Calu3 (cell line): ENCODE data around the gene NLE1. TPM values are rescaled to one million over a fixed set of nuclear protein-coding genes. Genes with fewer than 3 reads are reported as not detected.

Experiments
- BruUV-seq: library from RNA; stranded (reverse); fragments of 400-500 nt; replicated peaks from 2 replicates; lab custom pipeline; 2021; lab: Mats Ljungman, UMichigan
- CTCF ChIA-PET: fragments of 300-600 bp; sonication (Branson Sonifier 250); formaldehyde crosslinking; loops from one replicate; lab custom pipeline; 2022; ENCODE audit warnings: antibody characterized with exemption; lab: Charles Lee
- DNase-seq: peaks from one replicate; pipeline ENCODE4 v3.0.0; 2022
- H3K27ac Mint-ChIP-seq: one replicate; pipeline ENCODE4 v1.8.0; 2022; ENCODE audit warnings: mixed read lengths; ENCODE audit not compliant: unreplicated experiment
- H3K27me3 Mint-ChIP-seq: one replicate; pipeline ENCODE4 v1.8.0; 2022; ENCODE audit warnings: mixed read lengths; ENCODE audit not compliant: unreplicated experiment
- H3K36me3 Mint-ChIP-seq: one replicate; pipeline ENCODE4 v1.8.0; 2022; ENCODE audit warnings: mild to moderate bottlenecking, moderate library complexity, mixed read lengths; ENCODE audit not compliant: insufficient read depth, unreplicated experiment
- H3K4me1 Mint-ChIP-seq: one replicate; pipeline ENCODE4 v1.8.0; 2022; ENCODE audit warnings: mild to moderate bottlenecking, low read depth, mixed read lengths; ENCODE audit not compliant: unreplicated experiment
- H3K4me3 Mint-ChIP-seq: one replicate; pipeline ENCODE4 v1.8.0; 2022; ENCODE audit warnings: mild to moderate bottlenecking, low read depth, moderate library complexity, mixed read lengths; ENCODE audit not compliant: unreplicated experiment
- H3K9me3 Mint-ChIP-seq: one replicate; pipeline ENCODE4 v1.8.0; 2022; ENCODE audit warnings: low read depth, mixed read lengths; ENCODE audit not compliant: unreplicated experiment
- CTCF ChIP-seq: fragments of 200-600 bp; IDR thresholded peaks from one replicate; pipeline ENCODE4 v1.8.0; 2022; ENCODE audit warnings: antibody characterized with exemption; ENCODE audit not compliant: unreplicated experiment
- intact Hi-C: fragments of 100-400 bp; cut with micrococcal nuclease; formaldehyde crosslinking; loops from one replicate; pipeline ENCODE4 v1.10.0; 2022; ENCODE audit not compliant: unreplicated experiment
- total RNA-seq: library from RNA; stranded (reverse); gene quantifications from 2 replicates; pipeline ENCODE4 v1.2.3, GENCODE V29; 2022

Gene NLE1
- total RNA-seq, 1 experiment from 2014 or later = 30.0 TPM

- Mint-ChIP-seq H3K27me3 (peaks cover 54% of the 10 kb centered on the region), H3K4me3 (no peak overlapping the region), H3K4me1 (no peaks in the 10 kb centered on the region), H3K27ac (no peak overlapping the region), H3K36me3 (no peaks in the 10 kb centered on the region), H3K9me3 (no peaks in the 10 kb centered on the region)
- intact Hi-C loops = no loop called here
- BruUV-seq = no TSS peak
- TF ChIP-seq CTCF = no peak
- DNase-seq = no peak
- CTCF ChIA-PET = no interaction called here
Measured at GRCh38 chr17:35149941-35150340, 7.8 kb upstream of the NLE1 start.

- peaks cover 5% of the 10 kb centered on the region for H3K36me3 Mint-ChIP-seq
- DNase-seq = no peak
- no peak overlapping the region for H3K4me3 Mint-ChIP-seq
- H3K9me3 Mint-ChIP-seq = no peaks in the 10 kb centered on the region
- peaks cover 61% of the 10 kb centered on the region for H3K27me3 Mint-ChIP-seq
- H3K27ac Mint-ChIP-seq = no peak overlapping the region
- BruUV-seq = no TSS peak
- intact Hi-C loops = no loop called here
- CTCF ChIA-PET = no interaction called here
- H3K4me1 Mint-ChIP-seq = no peaks in the 10 kb centered on the region
- TF ChIP-seq CTCF = no peak
Measured at GRCh38 chr17:35148144-35148543, 6.0 kb upstream of the NLE1 start.

GRCh38 chr17:35147375-35147905 is 5.3 kb upstream of the NLE1 start, which contains the start of gene UNC45B:
Gene UNC45B, plus strand, starts transcription at chr17:35147817. Its CDS starts 447 bp downstream, at chr17:35148264.
- no peak for TF ChIP-seq CTCF
- DNase-seq = no peak
- H3K27me3 Mint-ChIP-seq = peaks cover 57% of the 10 kb centered on the region
- no peaks in the 10 kb centered on the region for H3K4me1 Mint-ChIP-seq
- H3K36me3 Mint-ChIP-seq = peaks cover 7% of the 10 kb centered on the region
- no peak within 1 kb of the TSS for H3K4me3 Mint-ChIP-seq
- H3K9me3 Mint-ChIP-seq = no peaks in the 10 kb centered on the region
- BruUV-seq = no TSS peak
- CTCF ChIA-PET = no interaction called here
- no peak within 1 kb of the TSS for H3K27ac Mint-ChIP-seq
- intact Hi-C loops = no loop called here

- CTCF ChIA-PET = no interaction called here
Measured at GRCh38 chr17:35146214-35146833, 4.2 kb upstream of the NLE1 start.

More at GRCh38 chr17:35146214-35146833, 4.2 kb upstream of the NLE1 start:
- H3K4me1 Mint-ChIP-seq = no peaks in the 10 kb centered on the region
- intact Hi-C loops = no loop called here
- H3K36me3 Mint-ChIP-seq = peaks cover 18% of the 10 kb centered on the region
- peaks cover 56% of the 10 kb centered on the region for H3K27me3 Mint-ChIP-seq
- no peak overlapping the region for H3K4me3 Mint-ChIP-seq
- DNase-seq = no peak
- H3K9me3 Mint-ChIP-seq = no peaks in the 10 kb centered on the region
- BruUV-seq = no TSS peak
- no peak for TF ChIP-seq CTCF
- H3K27ac Mint-ChIP-seq = no peak overlapping the region
